C4-2B (cell line): Measurements from ENCODE around the gene DDX28.

Source experiments
- H3K27ac ChIP-seq: fragments of 450-650 bp; 2 replicates; pipeline ENCODE4 v1.5.1; 2017
- ZFX ChIP-seq: fragments of 450-650 bp; IDR thresholded peaks from 2 replicates; pipeline ENCODE4 v1.6.1; 2017
- TF ChIP-seq, protein P1 (sequence below): fragments of 450-650 bp; conservative IDR thresholded peaks from 2 replicates; pipeline ENCODE4 v1.5.1; 2017; ENCODE audit warnings: mild to moderate bottlenecking

DDX28 gene

DNA sequence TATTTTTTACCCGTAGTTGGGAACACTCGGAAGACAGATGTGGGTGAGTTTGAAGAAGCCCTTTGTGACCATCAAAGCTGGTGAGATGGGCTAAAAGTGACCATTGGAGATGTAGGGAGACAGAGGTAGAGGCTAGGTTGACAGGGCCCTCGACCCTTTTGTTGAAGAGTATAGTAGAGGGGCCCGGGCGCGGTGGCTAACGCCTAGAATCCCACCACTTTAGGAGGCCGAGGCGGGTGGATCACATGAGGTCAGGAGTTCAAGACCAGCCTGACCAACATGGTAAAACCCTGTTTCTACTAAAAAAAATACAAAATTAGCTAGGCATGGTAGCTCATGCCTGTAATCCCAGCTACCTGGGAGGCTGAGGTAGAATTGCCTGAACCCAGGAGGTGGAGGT, 45.9 kb upstream of the DDX28 start:
- H3K27ac ChIP-seq: no peak overlapping the region
- TF ChIP-seq, protein P1, sequence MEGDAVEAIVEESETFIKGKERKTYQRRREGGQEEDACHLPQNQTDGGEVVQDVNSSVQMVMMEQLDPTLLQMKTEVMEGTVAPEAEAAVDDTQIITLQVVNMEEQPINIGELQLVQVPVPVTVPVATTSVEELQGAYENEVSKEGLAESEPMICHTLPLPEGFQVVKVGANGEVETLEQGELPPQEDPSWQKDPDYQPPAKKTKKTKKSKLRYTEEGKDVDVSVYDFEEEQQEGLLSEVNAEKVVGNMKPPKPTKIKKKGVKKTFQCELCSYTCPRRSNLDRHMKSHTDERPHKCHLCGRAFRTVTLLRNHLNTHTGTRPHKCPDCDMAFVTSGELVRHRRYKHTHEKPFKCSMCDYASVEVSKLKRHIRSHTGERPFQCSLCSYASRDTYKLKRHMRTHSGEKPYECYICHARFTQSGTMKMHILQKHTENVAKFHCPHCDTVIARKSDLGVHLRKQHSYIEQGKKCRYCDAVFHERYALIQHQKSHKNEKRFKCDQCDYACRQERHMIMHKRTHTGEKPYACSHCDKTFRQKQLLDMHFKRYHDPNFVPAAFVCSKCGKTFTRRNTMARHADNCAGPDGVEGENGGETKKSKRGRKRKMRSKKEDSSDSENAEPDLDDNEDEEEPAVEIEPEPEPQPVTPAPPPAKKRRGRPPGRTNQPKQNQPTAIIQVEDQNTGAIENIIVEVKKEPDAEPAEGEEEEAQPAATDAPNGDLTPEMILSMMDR: no peak
- no peak for TF ChIP-seq ZFX

DNA sequence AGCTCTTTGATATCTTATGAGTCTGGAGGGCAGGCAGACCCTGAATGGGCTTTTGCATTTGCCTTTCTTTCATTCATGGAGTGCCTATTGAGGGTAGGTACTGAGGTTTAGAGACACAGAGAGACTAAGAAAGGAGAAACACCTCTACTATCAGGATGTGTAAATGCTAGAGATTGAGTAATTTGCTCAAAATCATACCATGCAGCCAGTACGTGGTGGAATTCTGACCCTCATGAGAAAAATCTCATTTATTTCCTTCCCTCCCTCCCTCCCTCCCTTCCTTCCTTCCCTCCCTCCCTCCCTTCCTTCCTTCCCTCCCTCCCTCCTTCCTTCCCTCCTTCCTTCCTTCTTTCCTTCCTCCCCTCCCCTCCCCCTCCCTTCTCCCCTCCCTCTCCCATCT, 43.7 kb upstream of the DDX28 start:
- H3K27ac ChIP-seq: no peak overlapping the region

DNA sequence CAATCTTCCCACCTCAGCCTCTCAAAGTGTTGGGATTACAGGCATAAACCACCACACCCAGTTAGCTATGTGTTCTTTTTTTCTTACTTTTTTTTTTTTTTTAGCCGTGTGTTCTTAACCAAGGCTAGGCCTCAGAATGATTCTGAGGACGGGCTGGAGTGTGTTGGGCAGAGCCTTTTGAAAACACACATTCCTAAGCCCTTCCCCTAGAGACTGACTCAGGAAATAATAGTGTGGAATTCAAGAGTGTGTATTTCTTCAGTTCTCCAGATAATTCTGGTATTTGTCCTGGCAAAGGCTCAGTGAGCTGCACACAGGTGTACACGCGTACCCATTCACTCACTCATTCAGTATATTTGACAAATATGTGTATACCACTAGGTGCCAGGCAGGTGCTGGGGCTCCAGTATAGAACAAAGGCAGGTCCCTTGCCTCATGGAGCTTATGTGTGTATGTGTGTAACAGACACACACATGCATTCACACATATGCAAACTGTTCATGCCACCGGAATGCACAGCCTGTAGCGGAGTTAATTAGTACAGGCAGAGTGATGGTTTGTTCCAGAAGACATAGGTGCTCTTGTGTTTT, 42.8 kb upstream of the DDX28 start:
- no peak overlapping the region for H3K27ac ChIP-seq
- TF ChIP-seq, protein P1: no peak
- TF ChIP-seq ZFX: no peak

More for the DNA sequence above, 43.7 kb upstream of the DDX28 start:
- no peak for TF ChIP-seq ZFX
- TF ChIP-seq, protein P1: no peak

DNA sequence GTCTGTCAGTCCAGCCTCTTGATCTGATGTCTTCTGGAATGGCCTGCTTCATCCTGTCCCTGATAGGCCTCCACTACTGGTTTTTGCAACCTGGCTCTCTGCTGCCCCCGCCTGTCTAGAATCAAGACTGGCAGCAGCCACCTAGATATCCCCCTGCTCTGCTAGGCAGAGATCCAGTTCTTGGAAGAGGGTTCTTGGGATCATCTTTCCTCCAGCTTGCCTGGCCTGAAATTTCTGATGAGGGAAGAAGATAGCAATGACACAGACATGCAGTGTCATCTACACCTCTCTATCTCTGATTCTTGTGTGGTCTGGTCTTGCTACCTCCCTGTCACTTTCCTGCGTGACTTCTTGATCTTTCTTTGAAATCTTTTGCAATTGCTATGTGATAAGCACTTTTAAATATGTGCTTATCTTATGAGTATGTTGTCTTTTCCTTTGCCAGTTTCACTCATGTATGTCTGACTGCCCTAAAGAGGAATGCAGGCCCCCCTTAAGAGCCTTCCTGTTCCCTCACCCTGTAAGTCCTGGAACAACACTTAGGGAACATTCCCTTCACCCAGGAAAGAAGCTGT, 41.8 kb upstream of the DDX28 start:
- no peak overlapping the region for H3K27ac ChIP-seq
- TF ChIP-seq, protein P1: peak; percentile 89
- TF ChIP-seq ZFX: no peak

DNA sequence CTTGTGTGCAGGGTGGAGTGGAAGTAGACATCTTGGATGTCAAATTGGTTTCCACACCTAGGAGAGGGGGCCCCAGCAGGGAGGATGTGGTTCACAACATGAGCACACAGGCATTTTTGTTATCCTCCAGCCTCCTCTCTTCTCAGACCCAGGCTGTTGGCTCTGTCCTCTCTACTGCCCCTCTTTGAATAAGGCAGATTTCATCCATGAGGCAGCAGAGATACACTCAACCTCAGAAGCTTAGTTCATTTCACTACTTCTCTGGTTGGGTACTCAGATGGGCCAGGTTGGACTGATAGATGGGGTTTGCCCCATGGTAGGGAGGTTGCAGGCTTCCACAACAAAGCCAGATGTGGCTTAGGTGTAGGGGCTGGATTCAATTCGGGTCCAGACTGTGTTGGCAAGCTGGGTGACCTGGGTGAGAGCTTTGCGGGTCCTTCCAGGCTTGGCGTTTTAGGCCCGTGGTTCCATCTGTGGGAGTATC, 39.9 kb upstream of the DDX28 start:
- no peak overlapping the region for H3K27ac ChIP-seq
- TF ChIP-seq, protein P1: no peak
- TF ChIP-seq ZFX: no peak

DNA sequence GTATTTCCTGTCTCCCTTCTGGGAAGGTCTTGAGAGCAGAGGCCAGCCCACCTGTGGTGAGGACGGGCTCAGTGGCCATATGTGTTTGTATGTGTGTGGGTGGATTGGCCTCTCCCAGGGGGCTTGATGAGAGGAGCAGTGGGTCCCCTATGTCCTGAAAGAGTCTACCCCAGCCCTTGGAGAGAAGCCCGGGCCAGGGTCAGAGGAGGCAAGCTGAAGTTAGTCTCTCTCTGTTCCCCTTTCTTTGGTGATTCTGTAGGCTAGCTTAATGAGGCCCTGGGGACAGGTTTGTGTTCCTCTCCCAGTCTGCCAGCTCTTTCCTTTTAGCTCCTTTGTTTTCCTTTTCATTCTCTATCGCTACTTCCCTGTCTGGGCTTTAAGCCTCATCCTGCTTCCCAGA, 38.4 kb upstream of the DDX28 start:
- no peak overlapping the region for H3K27ac ChIP-seq
- TF ChIP-seq, protein P1: no peak

DNA sequence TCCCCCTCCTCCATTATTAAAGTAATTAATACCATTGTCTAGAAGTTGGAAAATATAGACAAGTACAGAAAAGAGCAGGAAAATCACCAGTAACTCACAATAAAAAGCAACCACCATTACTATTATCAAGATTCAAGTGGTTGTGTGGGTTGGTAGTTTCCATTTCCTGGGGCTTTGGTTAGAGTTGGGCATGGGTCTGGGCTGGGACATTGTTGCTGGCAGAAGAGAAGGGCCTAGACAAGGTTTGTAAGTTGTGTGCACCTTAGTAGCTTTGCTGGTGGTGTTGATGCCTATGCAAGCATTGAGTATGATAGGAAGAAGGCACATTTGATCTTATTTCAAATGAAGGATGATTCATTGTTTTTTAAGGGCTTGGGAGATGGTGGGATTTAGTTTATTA, 36.8 kb upstream of the DDX28 start:
- TF ChIP-seq ZFX: no peak
- TF ChIP-seq, protein P1: no peak
- H3K27ac ChIP-seq: no peak overlapping the region
